OCI-LY3 (cell line): ENCODE measurements around the gene PBX3.

Experiments
- H2AFZ ChIP-seq: fragments of 200-600, 300-600 bp; shearing (Covaris generic); 2 replicates; pipeline ENCODE4 v1.6.0; 2014; ENCODE audit warnings: antibody characterized with exemption, low read depth, low read length
- H3K27ac ChIP-seq: fragments of 200-600, 300-600 bp; sonication (generic); 2 replicates; pipeline ENCODE4 v1.5.1; 2014; ENCODE audit warnings: mild to moderate bottlenecking, low read length, moderate library complexity, mixed read lengths
- H3K27me3 ChIP-seq: fragments of 200-600, 300-600 bp; sonication (generic); 2 replicates; pipeline ENCODE4 v1.6.1; 2014; ENCODE audit warnings: low read depth, low read length, mixed read lengths
- H3K36me3 ChIP-seq: fragments of 200-600, 300-600 bp; sonication (generic); replicated peaks from 2 replicates; pipeline ENCODE3; 2014; ENCODE audit warnings: low read depth, low read length, mixed read lengths
- H3K4me1 ChIP-seq: fragments of 300-600, 200-600 bp; sonication (generic); 2 replicates; pipeline ENCODE4 v1.6.1; 2014; ENCODE audit warnings: low read length, mixed read lengths
- H3K4me2 ChIP-seq: fragments of 200-600, 300-600 bp; sonication (generic); 2 replicates; pipeline ENCODE4 v1.6.1; 2014; ENCODE audit warnings: low read length, mixed read lengths
- H3K4me3 ChIP-seq: fragments of 300-600, 200-600 bp; sonication (generic); 2 replicates; pipeline ENCODE4 v1.5.1; 2014; ENCODE audit warnings: antibody characterized with exemption, mild to moderate bottlenecking, low read length, moderate library complexity
- H3K79me2 ChIP-seq: fragments of 300-600, 200-600 bp; shearing (Covaris generic); 2 replicates; pipeline ENCODE4 v1.6.1; 2014; ENCODE audit warnings: mild to moderate bottlenecking, low read length, mixed read lengths
- H3K9ac ChIP-seq: fragments of 300-600, 200-600 bp; shearing (Covaris generic); 2 replicates; pipeline ENCODE4 v1.6.0; 2014; ENCODE audit warnings: mild to moderate bottlenecking, low read length, moderate library complexity
- H3K9me3 ChIP-seq: fragments of 200-600, 300-600 bp; shearing (Covaris generic); 2 replicates; pipeline ENCODE4 v1.6.1; 2014; ENCODE audit warnings: low read length, mixed read lengths; ENCODE audit not compliant: insufficient read depth
- H4K20me1 ChIP-seq: fragments of 200-600, 300-600 bp; sonication (generic); 2 replicates; pipeline ENCODE4 v1.6.1; 2016; ENCODE audit warnings: low read length, mixed read lengths; ENCODE audit not compliant: insufficient read depth
- EZH2phosphoT487 ChIP-seq: fragments of 200-600 bp; shearing (Covaris generic); IDR thresholded peaks from 2 replicates; pipeline ENCODE4 v1.6.1; 2018; ENCODE audit warnings: antibody characterized with exemption, mixed run types, low read depth
- TF ChIP-seq, protein P1 (sequence below): fragments of 200-600, 300-600 bp; sonication (generic); IDR thresholded peaks from 2 replicates; pipeline ENCODE4 v1.5.1; 2014; ENCODE audit warnings: antibody characterized with exemption, low read length, low read depth

The PBX3 gene

DNA sequence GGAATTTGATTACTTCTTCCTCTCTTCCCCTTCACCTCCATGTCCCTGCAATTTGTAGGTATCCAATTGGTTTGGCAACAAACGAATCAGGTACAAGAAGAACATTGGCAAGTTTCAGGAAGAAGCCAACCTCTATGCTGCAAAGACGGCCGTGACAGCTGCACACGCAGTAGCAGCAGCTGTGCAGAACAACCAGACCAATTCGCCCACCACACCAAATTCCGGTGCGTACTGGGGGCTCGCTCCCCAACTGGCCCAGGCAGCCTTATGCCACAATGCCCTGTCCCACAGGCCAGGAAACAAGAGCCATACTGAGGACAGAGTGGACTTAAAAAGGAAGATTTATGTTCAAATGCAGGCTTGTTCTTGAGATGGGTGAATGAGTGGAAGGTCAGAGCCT lies 213.5 kb downstream of the PBX3 start:
- Histone ChIP-seq H3K9me3 (no peaks in the 10 kb centered on the region), H3K27me3 (no peaks in the 10 kb centered on the region), H3K4me1 (peaks cover 13% of the 10 kb centered on the region), H3K36me3 (no peaks in the 10 kb centered on the region), H3K79me2 (no peaks in the 10 kb centered on the region), H2AFZ (no peak overlapping the region), H3K27ac (no peak overlapping the region), H3K4me2 (no peak overlapping the region), H4K20me1 (no peaks in the 10 kb centered on the region), H3K9ac (no peak overlapping the region), H3K4me3 (no peak overlapping the region)
- TF ChIP-seq, protein P1, sequence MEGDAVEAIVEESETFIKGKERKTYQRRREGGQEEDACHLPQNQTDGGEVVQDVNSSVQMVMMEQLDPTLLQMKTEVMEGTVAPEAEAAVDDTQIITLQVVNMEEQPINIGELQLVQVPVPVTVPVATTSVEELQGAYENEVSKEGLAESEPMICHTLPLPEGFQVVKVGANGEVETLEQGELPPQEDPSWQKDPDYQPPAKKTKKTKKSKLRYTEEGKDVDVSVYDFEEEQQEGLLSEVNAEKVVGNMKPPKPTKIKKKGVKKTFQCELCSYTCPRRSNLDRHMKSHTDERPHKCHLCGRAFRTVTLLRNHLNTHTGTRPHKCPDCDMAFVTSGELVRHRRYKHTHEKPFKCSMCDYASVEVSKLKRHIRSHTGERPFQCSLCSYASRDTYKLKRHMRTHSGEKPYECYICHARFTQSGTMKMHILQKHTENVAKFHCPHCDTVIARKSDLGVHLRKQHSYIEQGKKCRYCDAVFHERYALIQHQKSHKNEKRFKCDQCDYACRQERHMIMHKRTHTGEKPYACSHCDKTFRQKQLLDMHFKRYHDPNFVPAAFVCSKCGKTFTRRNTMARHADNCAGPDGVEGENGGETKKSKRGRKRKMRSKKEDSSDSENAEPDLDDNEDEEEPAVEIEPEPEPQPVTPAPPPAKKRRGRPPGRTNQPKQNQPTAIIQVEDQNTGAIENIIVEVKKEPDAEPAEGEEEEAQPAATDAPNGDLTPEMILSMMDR: no peak
- TF ChIP-seq EZH2phosphoT487: no peak

DNA sequence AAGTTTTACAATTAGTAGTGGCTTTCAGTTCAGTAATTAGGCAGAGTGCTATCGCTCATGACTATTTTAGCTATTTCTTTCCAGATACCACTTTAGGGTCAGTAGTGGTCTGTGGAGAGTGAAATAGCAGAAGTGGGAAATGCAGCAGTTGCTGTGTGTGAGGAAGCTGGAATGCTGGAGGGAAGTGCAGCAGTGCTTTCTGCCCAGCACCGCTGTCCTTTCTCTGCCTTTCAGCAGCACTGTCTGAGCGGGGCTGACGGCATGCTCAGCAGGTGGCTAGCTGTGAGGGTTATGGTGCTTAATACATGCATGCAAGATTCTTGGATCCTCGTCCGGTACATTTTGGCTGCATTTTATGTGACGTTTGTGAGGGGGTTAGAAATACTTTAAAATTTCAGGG lies 213.9 kb downstream of the PBX3 start:
- Histone ChIP-seq H3K36me3 (no peaks in the 10 kb centered on the region), H3K9ac (no peak overlapping the region), H3K27ac (no peak overlapping the region), H2AFZ (no peak overlapping the region), H3K4me3 (no peak overlapping the region), H3K9me3 (no peaks in the 10 kb centered on the region), H3K4me2 (peak overlapping the region; percentile 14), H3K79me2 (no peaks in the 10 kb centered on the region), H3K27me3 (no peaks in the 10 kb centered on the region), H3K4me1 (peaks cover 13% of the 10 kb centered on the region), H4K20me1 (no peaks in the 10 kb centered on the region)
- TF ChIP-seq, protein P1: no peak
- no peak for TF ChIP-seq EZH2phosphoT487

DNA sequence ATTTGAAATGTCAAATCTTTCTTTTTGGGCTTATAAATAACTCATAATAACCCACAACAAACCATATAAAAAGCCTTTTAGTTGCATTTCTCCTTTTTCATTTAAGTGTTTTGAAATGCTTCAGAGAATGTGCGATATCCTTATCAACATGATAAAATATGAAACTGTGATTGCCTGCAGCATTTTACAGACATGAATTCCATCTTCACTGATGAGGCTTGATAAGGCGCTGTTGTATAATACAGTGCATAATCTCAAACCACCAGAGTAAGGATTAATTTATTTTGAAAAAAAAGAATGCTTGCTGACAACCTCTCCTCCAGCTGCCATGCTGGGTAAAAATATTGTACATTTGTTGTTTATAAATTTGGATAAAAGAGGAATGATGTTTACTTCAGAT lies 216.8 kb downstream of the PBX3 start:
- Histone ChIP-seq H3K36me3 (no peaks in the 10 kb centered on the region), H3K27me3 (no peaks in the 10 kb centered on the region), H2AFZ (no peak overlapping the region), H3K4me3 (no peak overlapping the region), H3K9me3 (no peaks in the 10 kb centered on the region), H3K4me2 (no peak overlapping the region), H3K27ac (no peak overlapping the region), H3K79me2 (no peaks in the 10 kb centered on the region), H4K20me1 (no peaks in the 10 kb centered on the region), H3K9ac (no peak overlapping the region), H3K4me1 (peaks cover 13% of the 10 kb centered on the region)
- TF ChIP-seq EZH2phosphoT487: no peak
- TF ChIP-seq, protein P1: no peak

DNA sequence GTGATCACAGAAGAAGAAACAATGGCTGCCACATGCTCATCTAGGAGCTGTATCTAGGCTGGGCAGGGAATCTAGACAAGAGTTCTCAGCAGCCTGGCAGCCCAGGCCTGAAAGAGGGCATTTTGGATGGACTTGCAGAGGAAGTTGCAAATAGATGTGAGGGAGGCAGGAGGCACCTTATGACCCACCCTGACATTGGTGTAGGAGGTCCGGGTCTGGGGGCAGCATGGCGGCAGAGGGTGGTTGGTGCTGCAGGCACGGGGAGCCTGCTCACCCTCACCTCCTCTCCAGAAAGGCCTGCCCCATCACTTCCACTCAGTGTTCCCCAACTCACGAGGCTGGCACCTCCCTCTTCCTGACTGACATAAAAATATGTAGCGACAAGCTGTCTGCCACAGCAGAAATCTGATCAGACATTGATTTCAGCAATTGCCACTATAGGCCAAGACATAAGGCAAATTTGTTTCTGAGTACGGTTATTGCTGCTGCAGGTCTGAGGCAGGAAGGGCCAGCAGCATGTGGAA lies 217.6 kb downstream of the PBX3 start:
- no peak overlapping the region for H3K4me2 ChIP-seq
- no peaks in the 10 kb centered on the region for H4K20me1 ChIP-seq
- TF ChIP-seq, protein P1: no peak
- no peak for TF ChIP-seq EZH2phosphoT487
- no peak overlapping the region for H3K27ac ChIP-seq
- H2AFZ ChIP-seq: no peak overlapping the region
- H3K9me3 ChIP-seq: no peaks in the 10 kb centered on the region
- H3K4me3 ChIP-seq: no peak overlapping the region
- no peaks in the 10 kb centered on the region for H3K27me3 ChIP-seq
- H3K9ac ChIP-seq: no peak overlapping the region
- no peaks in the 10 kb centered on the region for H3K79me2 ChIP-seq
- peaks cover 13% of the 10 kb centered on the region for H3K4me1 ChIP-seq
- no peaks in the 10 kb centered on the region for H3K36me3 ChIP-seq
